AG04450 (cell line): ENCODE results near the gene SLC23A2. TPM values are rescaled to one million over a fixed set of nuclear protein-coding genes. Genes with fewer than 3 reads are reported as not detected.

Experiments used
- CTCF ChIA-PET: fragments of 300-600, 350-600 bp; formaldehyde crosslinking; extraction: SDS; loops from one replicate; lab custom pipeline; 2022; ENCODE audit warnings: antibody characterized with exemption, inconsistent platforms; lab: Charles Lee
- POLR2A ChIA-PET: fragments of 350-600 bp; formaldehyde crosslinking; extraction: SDS; loops from one replicate; lab custom pipeline; 2021; ENCODE audit warnings: antibody characterized with exemption, inconsistent platforms; lab: Yijun Ruan, JAX
- DNase-seq: peaks from one replicate; pipeline ENCODE4 v3.0.0-alpha.2; 2011; ENCODE audit warnings: low read depth, low spot score
- H3K27ac ChIP-seq: one replicate; pipeline ENCODE4 v1.5.1; 2012; ENCODE audit warnings: low read depth, low read length, control low read depth
- H3K27me3 ChIP-seq: one replicate; pipeline ENCODE4 v1.6.0; 2012; ENCODE audit warnings: low read length; ENCODE audit not compliant: control insufficient read depth, insufficient read depth
- H3K4me3 ChIP-seq: 2 replicates; pipeline ENCODE4 v1.5.1; 2011; ENCODE audit warnings: mild to moderate bottlenecking, low read depth, low read length, control low read depth
- H3K9me3 ChIP-seq: 2 replicates; pipeline ENCODE4 v1.5.1; 2012; ENCODE audit warnings: low read length; ENCODE audit not compliant: control insufficient read depth, insufficient read depth
- polyA plus RNA-seq: library from polyadenylated mRNA; depleted of rRNA; stranded (reverse); fragments of >200 nt; gene quantifications from 2 replicates; pipeline ENCODE4 v1.2.3, GENCODE V29; 2011
- TF ChIP-seq, protein P1 (sequence below): IDR thresholded peaks from 2 replicates; pipeline ENCODE4 v1.5.1; 2011; ENCODE audit warnings: low read depth, low read length, control low read depth, inconsistent platforms

The SLC23A2 gene
- polyA plus RNA-seq, 1 experiment: 17.9 TPM

DNA sequence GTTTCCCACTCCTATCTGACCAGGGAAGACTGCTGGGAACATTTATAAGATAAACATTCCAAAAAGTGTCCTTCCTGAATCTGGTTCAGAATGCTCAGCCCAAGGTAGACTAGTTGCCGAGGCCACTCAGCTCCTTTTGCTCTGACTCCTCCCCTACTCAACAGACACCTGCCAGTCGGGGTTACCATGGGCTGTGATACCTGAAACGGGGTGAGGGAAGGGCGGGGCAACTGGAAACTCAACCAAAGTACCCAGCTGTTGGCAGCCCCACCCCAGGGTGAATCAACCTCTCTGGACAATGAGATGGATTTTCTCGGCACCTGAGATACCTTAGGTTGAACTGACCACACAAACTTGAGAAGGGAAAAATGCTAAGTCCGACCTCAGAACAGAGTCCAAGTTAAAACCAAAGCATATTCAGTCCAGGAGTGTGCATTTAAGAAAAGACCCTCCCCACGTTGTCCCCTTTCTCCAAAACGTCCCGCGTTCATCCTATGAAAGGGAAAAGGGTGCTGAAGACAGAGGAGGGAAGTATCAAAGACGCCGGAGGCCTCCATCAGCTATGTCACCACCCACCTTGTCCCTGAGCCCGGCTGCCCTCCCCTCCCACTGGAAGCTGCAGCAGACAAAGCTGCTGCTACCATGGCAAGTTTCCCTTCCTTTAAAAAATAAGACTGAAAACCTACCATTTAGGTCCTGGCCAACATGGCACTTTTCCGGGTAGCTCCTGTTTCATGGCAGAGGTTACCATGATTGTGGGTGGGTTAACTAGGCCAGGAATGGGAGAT lies 100.1 kb downstream of the SLC23A2 start:
- Histone ChIP-seq H3K27me3 (no peaks in the 10 kb centered on the region), H3K4me3 (no peak overlapping the region), H3K27ac (no peak overlapping the region), H3K9me3 (no peaks in the 10 kb centered on the region)
- TF ChIP-seq, protein P1, sequence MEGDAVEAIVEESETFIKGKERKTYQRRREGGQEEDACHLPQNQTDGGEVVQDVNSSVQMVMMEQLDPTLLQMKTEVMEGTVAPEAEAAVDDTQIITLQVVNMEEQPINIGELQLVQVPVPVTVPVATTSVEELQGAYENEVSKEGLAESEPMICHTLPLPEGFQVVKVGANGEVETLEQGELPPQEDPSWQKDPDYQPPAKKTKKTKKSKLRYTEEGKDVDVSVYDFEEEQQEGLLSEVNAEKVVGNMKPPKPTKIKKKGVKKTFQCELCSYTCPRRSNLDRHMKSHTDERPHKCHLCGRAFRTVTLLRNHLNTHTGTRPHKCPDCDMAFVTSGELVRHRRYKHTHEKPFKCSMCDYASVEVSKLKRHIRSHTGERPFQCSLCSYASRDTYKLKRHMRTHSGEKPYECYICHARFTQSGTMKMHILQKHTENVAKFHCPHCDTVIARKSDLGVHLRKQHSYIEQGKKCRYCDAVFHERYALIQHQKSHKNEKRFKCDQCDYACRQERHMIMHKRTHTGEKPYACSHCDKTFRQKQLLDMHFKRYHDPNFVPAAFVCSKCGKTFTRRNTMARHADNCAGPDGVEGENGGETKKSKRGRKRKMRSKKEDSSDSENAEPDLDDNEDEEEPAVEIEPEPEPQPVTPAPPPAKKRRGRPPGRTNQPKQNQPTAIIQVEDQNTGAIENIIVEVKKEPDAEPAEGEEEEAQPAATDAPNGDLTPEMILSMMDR: no peak
- no peak for DNase-seq
- CTCF ChIA-PET: no interaction called here
- POLR2A ChIA-PET: no interaction called here

DNA sequence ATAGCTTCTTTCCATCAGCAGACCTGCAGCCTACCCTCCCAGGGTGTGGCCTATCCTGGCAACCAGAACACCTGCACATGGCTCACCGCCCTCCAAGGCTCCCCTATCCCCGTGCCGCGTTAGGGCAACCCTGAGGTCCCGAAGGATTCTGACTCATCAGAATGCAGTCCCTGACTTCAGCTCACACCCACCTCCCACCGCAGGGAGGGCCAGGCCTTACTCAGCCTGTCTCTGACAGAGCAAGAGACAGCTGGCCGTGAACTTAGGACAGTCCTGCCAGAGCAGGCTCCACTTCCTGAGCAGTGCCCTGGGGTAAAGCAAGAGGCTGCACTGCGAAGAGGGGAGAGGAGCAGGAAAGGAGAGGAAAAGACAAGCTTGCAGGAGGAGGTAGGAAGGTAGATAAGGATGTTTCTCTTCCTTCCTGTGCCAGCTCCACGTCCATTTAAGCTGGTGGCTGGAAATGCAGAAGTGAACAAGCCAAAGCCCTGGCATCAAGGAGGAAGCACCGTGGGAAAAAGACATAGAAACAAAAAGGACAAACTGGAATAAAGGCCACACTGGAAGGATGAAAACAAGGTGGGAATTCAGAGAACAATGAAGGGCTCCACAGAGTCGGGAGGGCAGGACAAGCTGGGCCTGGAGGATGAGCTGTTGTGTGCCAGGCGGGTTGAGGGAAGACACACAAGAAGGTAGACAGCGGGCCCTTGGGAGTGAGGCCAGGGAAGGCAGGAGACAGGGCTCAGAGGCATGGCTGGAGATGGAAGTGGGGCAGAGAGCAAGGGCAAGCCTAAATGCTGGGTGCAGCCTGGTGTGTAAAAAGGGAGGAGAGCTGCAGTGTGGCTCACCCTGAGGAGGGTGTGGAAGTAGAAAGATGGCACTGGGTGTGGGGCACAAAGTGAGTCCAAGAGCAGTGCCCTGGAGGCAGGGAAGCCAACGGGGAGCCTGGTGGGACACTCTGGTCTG lies 102.7 kb downstream of the SLC23A2 start:
- TF ChIP-seq, protein P1: no peak
- Histone ChIP-seq H3K9me3 (no peaks in the 10 kb centered on the region), H3K4me3 (no peak overlapping the region), H3K27me3 (no peaks in the 10 kb centered on the region), H3K27ac (peak overlapping the region; percentile 47)
- ChIA-PET POLR2A (interaction anchor here (0.5 to 1.2 kb wide), 2 partner anchors 30 to 43 kb away, joined by 3 to 4 read pairs; no protein-coding TSS in a partner anchor), CTCF (interaction anchor here (0.6 to 1.0 kb wide), 3 partner anchors 11 to 59 kb away, joined by 3 read pairs; no protein-coding TSS in a partner anchor)
- DNase-seq: peak; percentile 43

DNA sequence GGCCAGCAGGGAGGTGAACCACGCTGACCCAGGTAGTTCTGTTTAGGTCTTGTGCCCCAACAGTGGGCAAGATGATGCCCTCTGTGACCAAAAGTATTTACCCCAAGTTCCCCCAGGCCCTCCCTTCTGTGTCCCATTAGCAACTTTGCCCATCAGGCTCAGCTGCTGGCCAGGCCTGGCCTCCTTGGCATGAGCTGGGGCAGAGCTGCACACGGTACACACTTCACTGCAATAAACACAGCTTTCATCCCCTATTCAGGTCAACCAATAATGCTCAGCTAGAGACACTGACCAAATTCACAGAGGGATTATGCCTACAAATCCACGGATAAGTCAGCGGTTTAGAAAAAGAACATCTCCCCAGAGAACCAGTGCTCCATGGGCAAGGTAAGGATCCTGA lies 103.7 kb downstream of the SLC23A2 start:
- TF ChIP-seq, protein P1: no peak
- Histone ChIP-seq H3K4me3 (no peak overlapping the region), H3K27ac (no peak overlapping the region), H3K9me3 (no peaks in the 10 kb centered on the region), H3K27me3 (no peaks in the 10 kb centered on the region)
- ChIA-PET POLR2A (interaction anchor here (0.5 to 1.2 kb wide), 2 partner anchors 29 to 44 kb away, joined by 3 to 4 read pairs; no protein-coding TSS in a partner anchor), CTCF (interaction anchor here (0.6 to 1.0 kb wide), 3 partner anchors 11 to 60 kb away, joined by 3 read pairs; no protein-coding TSS in a partner anchor)
- no peak for DNase-seq

DNA sequence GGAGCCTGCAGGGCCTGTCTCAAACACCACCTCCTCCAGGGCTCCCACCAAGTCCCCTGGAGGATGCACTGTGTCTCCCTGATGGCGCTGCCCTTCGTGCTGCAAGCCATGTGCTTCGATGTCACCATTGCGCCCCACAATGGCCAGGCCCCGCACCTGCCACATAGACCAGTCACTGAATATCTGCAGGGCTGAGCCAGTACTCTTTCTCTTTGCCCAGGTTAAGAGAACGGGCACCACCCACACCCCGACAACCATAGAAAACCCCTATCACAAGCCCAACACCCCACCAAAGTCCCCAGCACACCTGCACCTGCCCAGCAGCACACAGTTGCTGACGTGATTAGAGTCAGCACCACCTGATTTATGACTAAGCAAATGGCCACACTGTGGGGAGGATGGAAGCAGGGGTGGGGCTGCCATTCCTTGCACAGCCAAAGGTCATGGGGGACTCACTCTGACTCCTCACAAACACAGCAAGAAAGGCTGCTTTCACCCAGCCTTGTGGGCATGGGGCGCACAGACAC lies 104.3 kb downstream of the SLC23A2 start:
- ChIA-PET POLR2A (no interaction called here), CTCF (interaction anchor here (0.9 to 1.0 kb wide), 2 partner anchors 10 to 13 kb away, joined by 3 read pairs; no protein-coding TSS in a partner anchor)
- no peak for DNase-seq
- Histone ChIP-seq H3K27me3 (no peaks in the 10 kb centered on the region), H3K27ac (no peak overlapping the region), H3K4me3 (no peak overlapping the region), H3K9me3 (no peaks in the 10 kb centered on the region)
- TF ChIP-seq, protein P1: no peak
